ENCODE measurements around the gene FGGY. TPM values are rescaled to one million over a fixed set of nuclear protein-coding genes. Genes with fewer than 3 reads are reported as not detected.

Gene FGGY
- total RNA-seq, 1 donor from 2014 or later: 31.2 TPM

GRCh38 chr1:59302297-59302696 is 5.4 kb downstream of the FGGY start:
- intact Hi-C loops (cut with micrococcal nuclease): no loop called here
- peaks cover 7% of the 10 kb centered on the region for H3K36me3 ChIP-seq
- peaks cover 18% of the 10 kb centered on the region for H3K9me3 ChIP-seq (replicated peaks)
- no peaks in the 10 kb centered on the region for H3K27me3 ChIP-seq (ENCODE audit: low read depth)
- H3K4me3 ChIP-seq: no peak overlapping the region
- H3K4me1 ChIP-seq: peaks cover 18% of the 10 kb centered on the region
- TF ChIP-seq CTCF (IDR thresholded peaks at IDR 0.05; ENCODE audit: borderline replicate concordance): no peak
- DNase-seq: no peak
- H3K27ac ChIP-seq (replicated peaks): no peak overlapping the region

GRCh38 chr1:59302871-59303270 is 6.0 kb downstream of the FGGY start:
- no peaks in the 10 kb centered on the region for H3K27me3 ChIP-seq (ENCODE audit: low read depth)
- no peak overlapping the region for H3K4me3 ChIP-seq
- peaks cover 12% of the 10 kb centered on the region for H3K4me1 ChIP-seq
- H3K9me3 ChIP-seq (replicated peaks): peaks cover 18% of the 10 kb centered on the region
- no peak for DNase-seq
- H3K27ac ChIP-seq (replicated peaks): no peak overlapping the region
- peaks cover 7% of the 10 kb centered on the region for H3K36me3 ChIP-seq
- TF ChIP-seq CTCF (IDR thresholded peaks at IDR 0.05; ENCODE audit: borderline replicate concordance): no peak
- intact Hi-C loops (cut with micrococcal nuclease): no loop called here

GRCh38 chr1:59305188-59305587 is 8.3 kb downstream of the FGGY start:
- no peak for TF ChIP-seq CTCF (IDR thresholded peaks at IDR 0.05; ENCODE audit: borderline replicate concordance)
- no peaks in the 10 kb centered on the region for H3K27me3 ChIP-seq (ENCODE audit: low read depth)
- peaks cover 7% of the 10 kb centered on the region for H3K36me3 ChIP-seq
- intact Hi-C loops (cut with micrococcal nuclease): no loop called here
- no peaks in the 10 kb centered on the region for H3K4me1 ChIP-seq
- no peak overlapping the region for H3K4me3 ChIP-seq
- DNase-seq: no peak
- peaks cover 18% of the 10 kb centered on the region for H3K9me3 ChIP-seq (replicated peaks)
- no peak overlapping the region for H3K27ac ChIP-seq (replicated peaks)

GRCh38 chr1:59307591-59307990 is 10.7 kb downstream of the FGGY start:
- no peak for TF ChIP-seq CTCF (IDR thresholded peaks at IDR 0.05; ENCODE audit: borderline replicate concordance)
- intact Hi-C loops (cut with micrococcal nuclease): no loop called here
- no peaks in the 10 kb centered on the region for H3K27me3 ChIP-seq (ENCODE audit: low read depth)

GRCh38 chr1:59308839-59309238 is 11.9 kb downstream of the FGGY start:
- H3K27me3 ChIP-seq (ENCODE audit: low read depth): no peaks in the 10 kb centered on the region
- no peaks in the 10 kb centered on the region for H3K4me1 ChIP-seq
- DNase-seq: no peak
- H3K27ac ChIP-seq (replicated peaks): no peak overlapping the region
- intact Hi-C loops (cut with micrococcal nuclease): no loop called here
- H3K9me3 ChIP-seq (replicated peaks): peaks cover 18% of the 10 kb centered on the region
- peaks cover 7% of the 10 kb centered on the region for H3K36me3 ChIP-seq
- no peak for TF ChIP-seq CTCF (IDR thresholded peaks at IDR 0.05; ENCODE audit: borderline replicate concordance)
- no peak overlapping the region for H3K4me3 ChIP-seq

More at GRCh38 chr1:59307591-59307990, 10.7 kb downstream of the FGGY start:
- Histone ChIP-seq H3K27ac (replicated peaks) (no peak overlapping the region), H3K4me1 (no peaks in the 10 kb centered on the region), H3K4me3 (no peak overlapping the region), H3K36me3 (peaks cover 7% of the 10 kb centered on the region), H3K9me3 (replicated peaks) (peaks cover 18% of the 10 kb centered on the region)
- DNase-seq: no peak

GRCh38 chr1:59309392-59309791 is 12.5 kb downstream of the FGGY start:
- H3K27ac ChIP-seq (replicated peaks): no peak overlapping the region
- no peak overlapping the region for H3K4me3 ChIP-seq
- peaks cover 14% of the 10 kb centered on the region for H3K9me3 ChIP-seq (replicated peaks)
- no peaks in the 10 kb centered on the region for H3K4me1 ChIP-seq
- H3K36me3 ChIP-seq: peaks cover 7% of the 10 kb centered on the region
- DNase-seq: no peak
- intact Hi-C loops (cut with micrococcal nuclease): no loop called here
- TF ChIP-seq CTCF (IDR thresholded peaks at IDR 0.05; ENCODE audit: borderline replicate concordance): no peak
- H3K27me3 ChIP-seq (ENCODE audit: low read depth): no peaks in the 10 kb centered on the region

Data from left ventricle myocardium inferior (tissue), 1 donor.